Measurements from ENCODE around the gene TPSAB1.
"Not testable (repeated sequence)": the region's sequence is repeated elsewhere in the genome, so short reads cannot be mapped to it uniquely, and the experiment has no call there.

The TPSAB1 gene

DNA sequence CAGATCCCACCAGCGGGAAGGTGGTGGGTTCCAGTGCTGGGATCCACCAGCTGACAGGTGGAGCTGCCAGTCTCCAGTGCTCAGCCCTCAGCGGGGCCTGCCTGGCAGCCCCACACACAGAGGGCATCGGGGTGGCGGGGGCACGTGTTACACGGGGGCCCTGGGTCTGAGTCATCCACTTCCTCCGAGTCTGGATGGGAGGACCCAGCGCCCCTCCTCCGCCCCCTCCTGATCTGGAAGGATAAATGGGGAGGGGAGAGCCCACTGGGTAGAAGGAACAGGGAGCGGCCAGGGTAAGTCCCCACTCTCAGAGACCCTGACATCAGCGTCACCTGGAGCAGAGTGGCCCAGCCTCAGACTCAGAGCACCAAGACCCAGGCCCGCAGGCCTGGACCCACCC is at the start of gene TPSAB1:
Gene TPSAB1 (plus strand): TSS at position 270 of the 400 bp plus-strand sequence. CDS start 234 bp downstream, outside the sequence.
- H3K4me3 ChIP-seq (ENCODE audit: low read depth, low read length); DNase-seq (ENCODE audit: low read depth): not testable (repeated sequence)

DNA sequence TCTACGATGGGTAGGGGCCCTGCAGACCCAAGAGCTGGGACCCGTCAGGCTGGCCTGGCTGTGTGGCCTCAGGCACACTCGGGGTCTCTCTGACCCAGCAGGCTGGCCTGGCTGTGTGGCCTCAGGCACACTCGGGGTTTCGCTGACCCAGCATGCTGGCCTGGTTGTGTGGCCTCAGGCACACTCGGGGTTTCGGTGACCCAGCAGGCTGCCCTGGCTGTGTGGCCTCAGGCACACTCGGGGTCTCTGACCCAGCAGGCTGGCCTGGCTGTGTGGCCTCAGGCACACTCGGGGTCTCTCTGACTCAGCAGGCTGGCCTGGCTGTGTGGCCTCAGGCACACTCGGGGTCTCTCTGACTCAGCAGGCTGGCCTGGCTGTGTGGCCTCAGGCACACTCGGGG is 49.7 kb upstream of the TPSAB1 start:
- not testable (repeated sequence) for H3K4me3 ChIP-seq (ENCODE audit: low read depth, low read length); DNase-seq (ENCODE audit: low read depth)

GRCh38 chr16:1192384-1193073 is 48.0 kb upstream of the TPSAB1 start:
- no peak for TF ChIP-seq CTCF (IDR thresholded peaks at IDR 0.05; ENCODE audit: low read depth, low read length, missing control alignments)
- DNase-seq (ENCODE audit: low read depth): no peak
- H3K4me3 ChIP-seq (ENCODE audit: low read depth, low read length): no peak overlapping the region

- no peak for DNase-seq (ENCODE audit: low read depth)
- TF ChIP-seq CTCF (IDR thresholded peaks at IDR 0.05; ENCODE audit: low read depth, low read length, missing control alignments): no peak
- H3K4me3 ChIP-seq (ENCODE audit: low read depth, low read length): no peak overlapping the region
These were observed 47.2 kb upstream of the TPSAB1 start for GRCh38 chr16:1193143-1193824.

- H3K4me3 ChIP-seq (ENCODE audit: low read depth, low read length): no peak overlapping the region
- no peak for DNase-seq (ENCODE audit: low read depth)
- TF ChIP-seq CTCF (IDR thresholded peaks at IDR 0.05; ENCODE audit: low read depth, low read length, missing control alignments): no peak
These were observed 46.5 kb upstream of the TPSAB1 start for GRCh38 chr16:1193825-1194581.

DNA sequence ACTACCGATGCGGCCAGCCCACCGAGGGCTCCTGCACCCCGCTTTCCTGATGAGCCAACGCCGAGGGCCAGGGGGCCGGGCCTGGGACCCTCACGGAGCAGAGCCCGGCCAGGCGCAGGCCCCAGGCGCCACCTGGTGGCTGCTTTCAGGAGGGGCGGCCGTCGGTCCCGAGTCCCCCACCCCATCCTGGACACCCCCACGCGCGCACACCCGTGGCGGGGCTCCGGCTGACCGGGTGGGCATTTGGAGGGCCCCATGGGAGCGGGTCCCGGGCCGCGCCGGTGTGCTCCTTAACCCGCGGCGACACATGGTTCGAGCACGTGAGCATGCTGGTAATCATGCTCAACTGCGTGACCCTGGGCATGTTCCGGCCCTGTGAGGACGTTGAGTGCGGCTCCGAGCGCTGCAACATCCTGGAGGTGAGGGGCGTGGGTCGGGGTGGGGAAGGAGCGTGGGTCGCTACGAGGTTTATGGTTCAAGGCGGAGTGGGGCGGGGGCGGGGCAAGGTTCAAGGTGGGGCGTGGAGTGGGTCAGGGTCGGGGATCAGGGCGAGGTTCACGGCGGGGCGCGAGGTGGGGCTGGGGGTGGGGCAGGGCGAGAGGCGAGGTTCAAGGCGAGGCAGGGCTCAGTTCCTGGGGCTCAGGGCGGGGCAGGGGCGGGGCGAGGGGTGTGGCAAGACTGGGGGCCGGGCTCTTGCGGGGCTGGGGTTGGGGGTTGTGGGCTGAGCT is 45.7 kb upstream of the TPSAB1 start:
- no peak for DNase-seq (ENCODE audit: low read depth)
- TF ChIP-seq CTCF (IDR thresholded peaks at IDR 0.05; ENCODE audit: low read depth, low read length, missing control alignments): peak; percentile 56

DNA sequence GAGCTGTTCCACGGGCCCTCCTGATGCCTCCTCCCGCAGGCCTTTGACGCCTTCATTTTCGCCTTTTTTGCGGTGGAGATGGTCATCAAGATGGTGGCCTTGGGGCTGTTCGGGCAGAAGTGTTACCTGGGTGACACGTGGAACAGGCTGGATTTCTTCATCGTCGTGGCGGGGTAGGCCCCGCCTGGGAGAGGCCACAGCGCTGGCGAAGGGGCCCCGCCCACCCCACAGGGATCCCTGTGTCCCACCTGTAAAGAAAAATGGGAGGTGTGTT is 45.2 kb upstream of the TPSAB1 start:
- TF ChIP-seq CTCF (IDR thresholded peaks at IDR 0.05; ENCODE audit: low read depth, low read length, missing control alignments): no peak
- H3K4me3 ChIP-seq (ENCODE audit: low read depth, low read length): no peak overlapping the region
- no peak for DNase-seq (ENCODE audit: low read depth)

More for the DNA sequence above, 45.7 kb upstream of the TPSAB1 start:
- H3K4me3 ChIP-seq (ENCODE audit: low read depth, low read length): no peak overlapping the region

Data from GM12864 (cell line).